ENCODE measurements around the gene TTLL11.

DNA sequence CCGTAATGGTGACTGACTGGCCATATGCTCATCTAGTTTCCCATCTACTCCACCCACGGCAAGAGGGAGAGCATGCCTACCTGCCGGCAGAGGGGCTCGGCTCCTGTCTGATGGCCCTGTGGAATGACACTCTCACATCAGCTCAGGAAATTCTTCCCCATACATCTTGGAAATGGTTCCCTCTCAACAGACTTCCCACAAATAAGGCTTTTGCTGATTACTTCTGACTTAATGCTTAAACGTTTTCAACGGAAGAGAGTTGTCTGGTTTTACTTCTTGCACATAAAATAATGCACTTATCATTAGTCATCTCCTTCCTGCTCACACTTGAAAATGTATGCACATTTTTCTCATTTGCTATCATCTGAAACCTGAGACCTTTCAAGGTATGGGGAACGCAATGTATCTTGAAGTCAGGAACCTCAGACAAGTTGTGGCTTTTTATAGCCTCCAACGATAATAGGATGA is 129.5 kb downstream of the TTLL11 start:
- TF ChIP-seq GATA3 (IDR thresholded peaks at IDR 0.05; ENCODE audit: low read depth, low read length) (no peak), GATA2 (IDR thresholded peaks at IDR 0.05; ENCODE audit: low read depth, low read length) (no peak)

All from SH-SY5Y (cell line).